Skeletal muscle satellite cell (primary cell): ENCODE results near the gene USF2.

ENCODE experiments used
- H3K27me3 ChIP-seq: 2 replicates; pipeline ENCODE4 v1.7.0; 2013; ENCODE audit warnings: low read length; ENCODE audit not compliant: control insufficient read depth, insufficient read depth
- H3K36me3 ChIP-seq: 2 replicates; pipeline ENCODE4 v1.7.0; 2013; ENCODE audit warnings: mild to moderate bottlenecking, control low read depth, low read length; ENCODE audit not compliant: insufficient read depth
- H3K4me1 ChIP-seq: 2 replicates; pipeline ENCODE4 v1.7.0; 2013; ENCODE audit warnings: low read length; ENCODE audit not compliant: control insufficient read depth, insufficient read depth
- H3K4me2 ChIP-seq: 2 replicates; pipeline ENCODE4 v1.7.0; 2013; ENCODE audit warnings: mild to moderate bottlenecking, low read length
- H3K4me3 ChIP-seq: 2 replicates; pipeline ENCODE4 v1.7.0; 2013; ENCODE audit warnings: low read length
- H3K9ac ChIP-seq: 2 replicates; pipeline ENCODE4 v1.7.0; 2013; ENCODE audit warnings: mild to moderate bottlenecking, low read depth, low read length, moderate library complexity
- H3K9me3 ChIP-seq: replicated peaks from 2 replicates; pipeline ENCODE4 v1.7.0; 2013; ENCODE audit warnings: mild to moderate bottlenecking, control low read depth, low read length

USF2 gene

DNA sequence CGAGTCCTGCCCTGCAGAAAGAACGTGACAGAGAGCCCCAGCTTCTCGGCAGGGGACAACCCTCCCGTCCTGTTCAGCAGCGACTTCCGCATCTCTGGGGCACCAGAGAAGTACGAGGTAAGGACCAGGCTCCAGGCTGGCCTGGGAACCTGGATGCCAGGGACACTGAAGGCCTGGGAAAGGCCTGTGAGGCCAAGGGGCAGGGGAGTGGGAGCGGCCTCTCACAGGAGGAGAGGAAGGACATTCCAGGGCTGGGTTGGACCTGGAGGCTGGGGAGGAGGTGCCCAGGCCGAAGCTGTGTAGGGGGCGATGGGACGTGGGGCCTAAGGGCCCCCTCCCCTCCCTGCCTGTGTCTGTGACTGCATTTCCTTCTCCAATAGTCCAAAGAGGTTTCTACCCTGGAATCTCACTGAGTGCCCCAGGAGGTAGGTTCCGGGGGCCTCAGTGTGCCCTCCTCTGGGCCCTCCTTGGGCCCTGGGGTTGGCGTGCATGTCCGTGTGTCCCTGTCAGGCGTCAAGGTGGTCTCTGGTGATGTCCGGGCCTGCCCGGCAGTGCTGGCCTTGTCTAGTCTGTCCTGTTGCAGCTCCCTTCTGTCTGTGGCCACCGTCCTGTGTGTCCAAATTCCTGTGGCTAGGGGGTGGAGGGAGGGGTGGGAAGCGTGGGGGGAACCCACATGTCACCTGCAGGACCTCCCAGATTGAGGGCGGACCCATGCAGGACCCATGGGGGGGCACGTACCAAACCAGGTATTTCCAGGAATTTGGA lies 43.3 kb downstream of the USF2 start:
- no peak overlapping the region for H3K4me3 ChIP-seq

DNA sequence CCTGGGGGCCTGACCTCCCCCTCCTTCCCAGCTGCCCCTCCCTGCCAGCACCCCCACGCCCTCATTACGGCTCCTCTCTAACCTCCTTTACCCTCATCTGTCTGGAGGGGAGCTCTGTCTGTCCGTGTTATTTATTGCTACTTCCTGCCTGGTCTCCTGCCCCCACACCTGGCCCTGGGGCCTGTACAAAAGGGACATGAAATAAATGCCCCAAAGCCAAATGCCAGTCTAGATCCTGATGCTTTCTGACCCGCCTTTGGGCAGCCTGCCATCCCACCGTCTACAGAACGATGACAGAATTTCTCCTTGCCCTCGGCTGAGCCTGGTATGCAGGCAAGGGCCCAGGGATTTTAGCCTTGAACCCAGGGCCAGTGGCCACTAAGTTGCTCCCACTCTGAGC lies 44.8 kb downstream of the USF2 start:
- H3K27me3 ChIP-seq = peaks cover 15% of the 10 kb centered on the region
- H3K4me1 ChIP-seq = peaks cover 3% of the 10 kb centered on the region
- no peak overlapping the region for H3K9ac ChIP-seq
- H3K36me3 ChIP-seq = no peaks in the 10 kb centered on the region
- no peak overlapping the region for H3K4me2 ChIP-seq
- H3K9me3 ChIP-seq = no peaks in the 10 kb centered on the region
- H3K4me3 ChIP-seq = no peak overlapping the region

More for the DNA sequence above, 43.3 kb downstream of the USF2 start:
- Histone ChIP-seq H3K36me3 (no peaks in the 10 kb centered on the region), H3K4me2 (no peak overlapping the region), H3K27me3 (peaks cover 19% of the 10 kb centered on the region), H3K9me3 (no peaks in the 10 kb centered on the region), H3K4me1 (no peaks in the 10 kb centered on the region), H3K9ac (no peak overlapping the region)

GRCh38 chr19:35314031-35314430 lies 45.3 kb downstream of the USF2 start:
- H3K4me2 ChIP-seq = no peak overlapping the region
- peaks cover 11% of the 10 kb centered on the region for H3K27me3 ChIP-seq
- H3K9ac ChIP-seq = no peak overlapping the region
- H3K4me1 ChIP-seq = peaks cover 7% of the 10 kb centered on the region
- no peaks in the 10 kb centered on the region for H3K36me3 ChIP-seq
- H3K4me3 ChIP-seq = no peak overlapping the region
- H3K9me3 ChIP-seq = no peaks in the 10 kb centered on the region

- Histone ChIP-seq H3K4me2 (no peak overlapping the region), H3K27me3 (peaks cover 7% of the 10 kb centered on the region), H3K9me3 (no peaks in the 10 kb centered on the region), H3K9ac (no peak overlapping the region), H3K36me3 (no peaks in the 10 kb centered on the region), H3K4me3 (no peak overlapping the region), H3K4me1 (peaks cover 13% of the 10 kb centered on the region)
These were observed 46.2 kb downstream of the USF2 start for GRCh38 chr19:35314858-35315470.

DNA sequence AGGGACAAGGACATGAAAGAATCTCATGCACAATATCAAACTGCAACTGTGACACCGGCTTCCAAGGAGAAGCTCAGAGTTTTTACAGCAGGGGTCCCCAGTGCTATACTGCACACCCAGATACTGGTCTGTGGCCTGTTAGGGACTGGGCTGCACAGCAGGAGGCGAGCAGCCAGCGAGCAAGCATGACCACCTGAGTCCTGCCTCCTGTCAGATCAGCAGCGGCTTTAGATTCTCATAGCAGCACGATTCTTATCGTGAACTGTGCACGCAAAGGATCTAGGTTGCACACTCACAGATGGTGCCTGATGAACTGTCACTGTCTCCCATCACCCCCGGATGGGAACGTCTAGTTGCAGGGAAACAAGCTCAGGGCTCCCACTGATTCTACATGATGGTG lies 47.1 kb downstream of the USF2 start:
- H3K36me3 ChIP-seq = no peaks in the 10 kb centered on the region
- peaks cover 13% of the 10 kb centered on the region for H3K4me1 ChIP-seq

GRCh38 chr19:35316560-35316959 lies 47.8 kb downstream of the USF2 start:
- Histone ChIP-seq H3K4me2 (no peak overlapping the region), H3K9me3 (no peaks in the 10 kb centered on the region), H3K27me3 (peaks cover 2% of the 10 kb centered on the region), H3K4me1 (peaks cover 13% of the 10 kb centered on the region), H3K36me3 (no peaks in the 10 kb centered on the region), H3K4me3 (no peak overlapping the region), H3K9ac (no peak overlapping the region)

More for the DNA sequence above, 47.1 kb downstream of the USF2 start:
- H3K9me3 ChIP-seq = no peaks in the 10 kb centered on the region
- H3K4me2 ChIP-seq = no peak overlapping the region
- peaks cover 3% of the 10 kb centered on the region for H3K27me3 ChIP-seq
- no peak overlapping the region for H3K9ac ChIP-seq
- no peak overlapping the region for H3K4me3 ChIP-seq

DNA sequence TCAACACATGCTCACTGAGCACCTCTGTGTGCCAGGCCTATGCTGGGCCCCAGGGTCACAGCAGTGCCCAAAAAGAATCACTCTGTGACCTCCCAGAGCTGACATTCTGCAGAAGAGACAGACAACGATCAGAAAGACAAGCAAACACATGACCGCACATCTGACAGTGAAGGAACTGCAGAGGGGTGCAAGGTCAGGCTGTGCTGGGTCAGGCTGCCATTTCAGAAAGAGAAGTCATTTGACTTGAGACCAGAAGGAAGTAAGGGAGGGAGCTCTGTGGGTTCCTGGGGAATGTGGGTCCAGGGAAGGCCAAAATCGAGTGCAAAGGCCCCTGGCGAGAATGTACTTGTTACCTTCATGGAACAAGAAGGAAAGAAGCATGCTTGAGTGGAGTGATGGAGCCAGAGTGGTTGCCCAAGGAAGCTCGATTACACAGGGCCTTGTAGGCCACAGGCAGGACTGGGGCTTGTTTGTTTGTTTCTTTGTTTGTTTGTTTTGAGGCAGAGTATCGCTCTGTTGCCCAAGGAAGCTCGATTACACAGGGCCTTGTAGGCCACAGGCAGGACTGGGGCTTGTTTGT lies 48.8 kb downstream of the USF2 start:
- Histone ChIP-seq H3K27me3 (peaks cover 4% of the 10 kb centered on the region), H3K4me1 (peaks cover 13% of the 10 kb centered on the region), H3K36me3 (no peaks in the 10 kb centered on the region), H3K9ac (no peak overlapping the region), H3K4me2 (no peak overlapping the region), H3K4me3 (no peak overlapping the region), H3K9me3 (peaks cover 5% of the 10 kb centered on the region)

DNA sequence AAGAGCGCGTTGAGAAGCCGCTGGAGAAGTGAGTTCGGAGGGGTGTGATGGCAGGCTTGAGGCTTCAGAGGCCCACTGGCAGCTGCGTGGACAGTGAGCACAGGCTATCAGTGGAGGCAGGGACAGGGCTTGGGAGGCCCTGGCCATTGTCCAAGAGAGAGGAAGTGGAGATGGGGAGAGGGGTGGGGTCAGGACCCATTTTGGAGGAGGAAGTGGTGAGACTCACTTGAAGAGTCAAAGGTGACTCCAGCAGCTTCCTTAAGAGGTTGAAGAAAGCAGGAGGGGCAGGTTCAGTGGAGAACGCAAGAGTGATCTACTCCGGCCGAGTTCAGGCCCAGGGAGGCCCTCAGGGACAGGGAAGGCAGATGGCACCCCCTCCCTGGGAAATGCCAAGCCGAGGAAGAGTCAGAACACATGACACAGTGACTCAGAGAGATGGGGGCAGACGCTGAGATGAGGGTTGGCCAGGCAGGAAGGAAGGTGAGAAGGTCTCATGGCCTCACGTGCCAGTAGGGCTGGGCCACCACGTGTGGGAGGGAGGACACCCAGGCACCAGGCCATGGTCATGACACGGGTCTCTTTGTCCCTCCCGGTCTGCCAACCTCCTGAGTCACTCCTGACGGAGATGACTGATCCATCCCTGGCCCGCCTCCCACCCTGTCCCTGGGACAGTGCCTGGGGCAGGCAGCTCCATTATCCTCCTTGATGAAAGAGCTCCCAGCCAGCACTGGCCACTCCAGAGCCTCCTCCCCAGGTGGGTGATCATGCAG lies 50.1 kb downstream of the USF2 start:
- peaks cover 13% of the 10 kb centered on the region for H3K4me1 ChIP-seq
- peak overlapping the region; percentile 11 for H3K4me3 ChIP-seq
- peak overlapping the region; percentile 48 for H3K4me2 ChIP-seq
- H3K36me3 ChIP-seq = no peaks in the 10 kb centered on the region
- peaks cover 7% of the 10 kb centered on the region for H3K27me3 ChIP-seq
- H3K9ac ChIP-seq = peak overlapping the region; percentile 32
- peaks cover 5% of the 10 kb centered on the region for H3K9me3 ChIP-seq

DNA sequence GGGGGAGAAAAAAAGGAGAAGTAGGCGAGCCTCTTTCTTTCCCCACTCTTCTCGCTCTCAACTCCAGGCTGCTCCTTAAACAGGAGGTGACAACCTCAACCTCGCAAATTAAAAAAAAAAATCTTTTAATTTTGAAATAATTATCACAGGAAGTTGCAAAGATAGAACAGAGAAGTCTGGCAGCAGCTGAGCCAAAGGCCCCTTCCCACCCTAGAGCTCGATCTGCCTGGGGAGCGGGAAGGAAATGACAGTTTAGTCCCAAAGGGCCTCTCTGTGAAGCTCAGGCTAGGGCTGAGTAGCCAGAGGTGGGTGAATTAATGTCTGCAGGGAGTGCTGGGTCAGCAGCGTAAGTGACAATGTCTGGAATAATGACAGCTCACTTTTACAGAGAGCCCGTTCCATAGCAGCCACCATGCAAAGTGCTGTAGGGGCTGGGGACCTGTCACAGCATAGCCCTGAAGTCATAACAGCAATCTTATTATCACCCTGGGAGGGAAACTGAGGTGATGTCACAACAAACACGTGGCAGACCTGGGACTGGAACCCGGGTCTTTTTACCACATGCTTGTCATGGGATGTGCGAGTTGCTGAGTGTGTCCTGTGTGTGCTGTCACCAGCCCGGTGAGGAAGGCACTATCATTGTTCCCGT lies 51.4 kb downstream of the USF2 start:
- H3K4me1 ChIP-seq = peaks cover 13% of the 10 kb centered on the region
- no peak overlapping the region for H3K9ac ChIP-seq
- H3K9me3 ChIP-seq = peaks cover 5% of the 10 kb centered on the region
- H3K36me3 ChIP-seq = no peaks in the 10 kb centered on the region
- H3K27me3 ChIP-seq = peaks cover 7% of the 10 kb centered on the region
- no peak overlapping the region for H3K4me2 ChIP-seq
- H3K4me3 ChIP-seq = no peak overlapping the region

GRCh38 chr19:35321291-35321690 lies 52.5 kb downstream of the USF2 start:
- no peak overlapping the region for H3K9ac ChIP-seq
- H3K4me3 ChIP-seq = no peak overlapping the region
- H3K27me3 ChIP-seq = peaks cover 7% of the 10 kb centered on the region
- H3K36me3 ChIP-seq = no peaks in the 10 kb centered on the region
- peaks cover 5% of the 10 kb centered on the region for H3K9me3 ChIP-seq
- H3K4me2 ChIP-seq = no peak overlapping the region
- peaks cover 13% of the 10 kb centered on the region for H3K4me1 ChIP-seq

- peaks cover 5% of the 10 kb centered on the region for H3K9me3 ChIP-seq
- no peak overlapping the region for H3K9ac ChIP-seq
- peaks cover 13% of the 10 kb centered on the region for H3K27me3 ChIP-seq
- no peaks in the 10 kb centered on the region for H3K36me3 ChIP-seq
- H3K4me3 ChIP-seq = no peak overlapping the region
- peaks cover 13% of the 10 kb centered on the region for H3K4me1 ChIP-seq
- no peak overlapping the region for H3K4me2 ChIP-seq
These were observed 53.3 kb downstream of the USF2 start for GRCh38 chr19:35322014-35322413.
